ENCODE data around the gene SLC66A3.

Gene SLC66A3

DNA sequence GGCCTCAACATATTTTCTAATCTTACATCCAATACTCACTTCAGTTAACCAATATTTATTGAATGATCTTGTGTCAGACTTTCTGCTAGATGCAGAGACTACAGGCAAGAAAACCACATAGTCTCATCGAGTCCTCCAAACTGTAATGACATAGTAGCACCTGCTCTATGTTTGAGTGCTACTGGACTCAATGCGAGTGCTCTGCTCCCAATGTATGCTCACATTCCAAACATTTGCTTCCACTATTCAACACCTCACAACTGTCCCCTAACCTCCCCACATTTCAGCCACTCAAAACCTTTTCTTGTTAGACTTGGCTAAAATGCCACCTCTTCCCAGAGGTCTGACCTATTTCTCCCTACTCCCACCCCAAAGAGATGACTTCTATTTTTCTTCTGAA is 65.2 kb downstream of the SLC66A3 start:
- DNase-seq: no peak

DNA sequence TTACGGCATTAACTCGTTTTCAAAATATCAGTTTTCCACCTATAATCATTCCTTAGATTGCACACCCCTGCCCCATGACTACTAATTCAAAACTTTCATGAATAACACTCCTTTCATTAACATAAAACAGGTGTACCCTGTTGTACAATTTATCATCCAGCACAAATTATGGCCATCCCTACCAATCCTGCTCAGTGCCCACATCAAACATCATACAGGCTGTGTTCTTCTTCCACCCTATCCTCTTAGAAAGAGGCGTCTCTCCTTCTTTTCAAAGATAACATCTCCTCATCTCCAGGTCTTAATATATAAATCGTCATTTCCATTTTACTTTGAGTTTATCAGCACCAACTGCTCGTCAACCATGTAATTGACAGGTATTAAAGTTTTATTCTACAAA is 67.6 kb downstream of the SLC66A3 start:
- no peak for DNase-seq

DNA sequence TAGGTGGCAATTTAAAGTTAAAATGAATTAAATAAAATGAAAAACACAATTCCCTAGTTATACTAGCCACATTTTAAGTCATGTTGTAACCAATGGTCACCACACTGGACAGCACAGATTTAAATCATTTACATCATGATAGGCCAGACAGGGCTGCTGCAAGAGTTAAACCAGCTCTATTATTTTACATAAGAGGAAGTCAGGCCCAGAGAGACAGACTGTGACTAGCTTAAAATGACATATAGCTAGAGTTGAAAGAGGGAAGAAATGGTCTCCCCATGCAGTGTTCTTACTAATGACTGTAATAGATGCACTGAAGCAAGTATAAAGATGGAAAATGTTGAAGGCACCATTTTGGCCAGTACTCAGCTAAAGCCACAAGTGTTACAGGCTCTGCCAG is 69.6 kb downstream of the SLC66A3 start:
- no peak for DNase-seq

DNA sequence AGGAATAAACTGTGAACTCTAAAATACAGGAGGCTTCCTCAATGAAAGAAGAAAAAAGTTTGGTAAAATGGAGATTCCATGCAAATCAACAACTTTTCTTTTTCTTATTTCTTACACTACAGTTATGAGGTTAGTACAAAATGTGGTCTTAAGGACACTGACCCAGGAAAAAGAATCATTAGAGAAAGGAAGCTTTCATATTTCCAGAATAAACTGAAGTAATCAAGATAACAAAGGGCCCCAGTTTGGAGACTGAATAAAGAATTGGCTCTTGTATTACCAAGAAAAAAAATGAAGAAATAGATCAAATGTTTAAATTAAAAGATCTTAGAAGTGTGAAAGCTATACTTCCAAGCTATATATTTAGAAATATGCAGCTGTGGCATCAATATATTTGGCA is 72.3 kb downstream of the SLC66A3 start:
- no peak for DNase-seq

Measured in stimulated activated CD4-positive, alpha-beta T cell treated with anti-CD3 and anti-CD28 coated beads, Interleukin-12 subunit alpha, Interleukin-12 subunit beta, amount 100 ng/mL, for 4 hours (primary cell).